PFSK-1 (cell line): ENCODE results near the gene MARCHF3.

Source experiments
- POLR2AphosphoS5 ChIP-seq: IDR thresholded peaks from 2 replicates; pipeline ENCODE4 v1.6.1; 2012; ENCODE audit warnings: low read depth, mild to moderate bottlenecking, control low read depth, low read length, moderate library complexity
- REST ChIP-seq, 2 experiments: IDR thresholded peaks; 2 replicates each; pipeline versions ENCODE4 v1.6.1 to v1.8.0; 2011 to 2012; ENCODE audit warnings: low read depth in 2 of 2, low read length in 2 of 2, control low read depth in 1 of 2, inconsistent platforms in 1 of 2, mild to moderate bottlenecking in 1 of 2, moderate library complexity in 1 of 2; ENCODE audit not compliant: insufficient read depth in 1 of 2
- TAF1 ChIP-seq: IDR thresholded peaks from 2 replicates; pipeline ENCODE4 v1.6.1; 2012; ENCODE audit warnings: low read length, control low read depth, borderline replicate concordance; ENCODE audit not compliant: insufficient read depth

GRCh38 chr5:126995039-126995438, 35.3 kb downstream of the MARCHF3 start:
- no peak for TF ChIP-seq POLR2AphosphoS5
- no peak for TF ChIP-seq REST (IDR thresholded peaks at IDR 0.05; ENCODE audit: insufficient read depth in 1 of 2, low read depth in 2 of 2, low read length in 2 of 2)
- TF ChIP-seq TAF1: no peak
